Measurements from ENCODE around the gene CD8B2. TPM values are rescaled to one million over a fixed set of nuclear protein-coding genes. Genes with fewer than 3 reads are reported as not detected.

Gene CD8B2
- total and polyA plus RNA-seq, 2 experiments from 2014 or later: 0.06 TPM; not detected in 1

GRCh38 chr2:106540886-106541285 lies 53.7 kb downstream of the CD8B2 start:
- Histone ChIP-seq H3K9me2 (ENCODE audit: insufficient read depth) (no peaks in the 10 kb centered on the region), H2AFZ (no peak overlapping the region), H3F3A (replicated peaks; ENCODE audit: low read depth) (no peaks in the 10 kb centered on the region), H3K36me3 (ENCODE audit: insufficient read depth) (no peaks in the 10 kb centered on the region), H3K27ac (ENCODE audit: low read depth) (no peak overlapping the region), H3K4me1 (ENCODE audit: insufficient read depth) (no peaks in the 10 kb centered on the region), H3K4me3 (no peak overlapping the region), H3K4me2 (no peak overlapping the region), H4K20me1 (replicated peaks; ENCODE audit: insufficient read depth) (no peaks in the 10 kb centered on the region), H3K27me3 (ENCODE audit: insufficient read depth) (no peaks in the 10 kb centered on the region), H3K79me2 (replicated peaks; ENCODE audit: insufficient read depth) (no peaks in the 10 kb centered on the region)
- no peaks in the 10 kb centered on the region for H3K36me3 Mint-ChIP-seq (ENCODE audit: low read depth)
- DNase-seq (ENCODE audit: low spot score) (no peak), ATAC-seq (no peak)
- H3K9me3 Mint-ChIP-seq: no peaks in the 10 kb centered on the region
- H3K4me3 Mint-ChIP-seq: no peak overlapping the region
- no peaks in the 10 kb centered on the region for H3K4me1 Mint-ChIP-seq
- peaks cover 12% of the 10 kb centered on the region for H3K27me3 Mint-ChIP-seq (ENCODE audit: insufficient read depth, low read depth, poor library complexity)
- TF ChIP-seq CREB1 (CRISPR knock-in tag; IDR thresholded peaks at IDR 0.05; ENCODE audit: low read depth): no peak
- no peak for TF ChIP-seq CTCF (conservative IDR thresholded peaks at IDR 0.05; ENCODE audit: low read depth in 2 of 2)
- TF ChIP-seq STAT1 (IDR thresholded peaks at IDR 0.05; ENCODE audit: unreplicated experiment): no peak
- no peak for TF ChIP-seq EZH2phosphoT487 (IDR thresholded peaks at IDR 0.05; ENCODE audit: unreplicated experiment)
- TF ChIP-seq ZNF462 (CRISPR knock-in tag; IDR thresholded peaks at IDR 0.05): no peak
- TF ChIP-seq JUNB (IDR thresholded peaks at IDR 0.05; ENCODE audit: unreplicated experiment): no peak
- TF ChIP-seq REST (IDR thresholded peaks at IDR 0.05; ENCODE audit: unreplicated experiment): no peak
- TF ChIP-seq ZNF114 (CRISPR knock-in tag; IDR thresholded peaks at IDR 0.05): no peak
- TF ChIP-seq EZH2 (IDR thresholded peaks at IDR 0.05; ENCODE audit: low read depth, unreplicated experiment): no peak
- no peak for TF ChIP-seq POLR2AphosphoS5 (IDR thresholded peaks at IDR 0.05; ENCODE audit: low read depth)
- TF ChIP-seq ETS1 (IDR thresholded peaks at IDR 0.05): no peak
- TF ChIP-seq ZNF331 (CRISPR knock-in tag; IDR thresholded peaks at IDR 0.05; ENCODE audit: low read depth): no peak
- TF ChIP-seq NANOG (IDR thresholded peaks at IDR 0.05; ENCODE audit: borderline replicate concordance): no peak
- no peak overlapping the region for H3K27ac Mint-ChIP-seq

Measured in GM23338 (cell line).